ENCODE results near the gene NME4.
A peak's percentile ranks its signal among the peaks of the same experiment; 100 is the strongest.

DNA sequence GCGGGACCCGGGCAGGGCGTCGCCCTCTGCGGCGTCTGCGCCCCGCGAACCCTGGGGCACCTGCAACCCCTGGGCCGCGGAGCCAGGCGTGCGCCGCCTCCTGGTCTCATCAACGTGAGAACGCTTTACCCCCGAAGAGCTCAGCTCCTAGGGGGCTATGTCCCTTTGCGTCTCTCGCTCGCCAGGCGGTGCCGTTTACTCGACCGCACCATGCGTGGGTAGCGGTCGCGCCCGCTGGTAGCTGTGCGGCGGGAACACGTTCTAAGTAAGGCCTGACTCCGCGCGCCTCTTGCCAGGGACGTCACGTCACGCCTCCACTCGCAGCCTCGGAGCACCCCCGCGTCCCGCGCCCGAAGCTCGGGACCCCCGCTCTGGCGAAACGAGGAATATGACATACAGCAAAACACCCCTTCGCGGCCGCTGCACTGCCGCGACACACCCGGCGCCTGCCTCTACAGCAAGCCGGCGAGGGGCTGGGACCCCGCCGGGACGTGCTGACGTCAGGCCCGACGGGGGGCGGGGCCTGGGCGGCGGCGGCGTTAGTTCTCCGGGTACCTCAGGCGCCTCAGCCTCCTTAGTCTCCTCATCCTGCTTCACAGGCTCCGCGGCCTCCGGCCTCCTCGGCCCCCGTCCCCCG, 28.2 kb downstream of the NME4 start, which contains the start of gene RAB11FIP3:
- TF ChIP-seq, protein P1, sequence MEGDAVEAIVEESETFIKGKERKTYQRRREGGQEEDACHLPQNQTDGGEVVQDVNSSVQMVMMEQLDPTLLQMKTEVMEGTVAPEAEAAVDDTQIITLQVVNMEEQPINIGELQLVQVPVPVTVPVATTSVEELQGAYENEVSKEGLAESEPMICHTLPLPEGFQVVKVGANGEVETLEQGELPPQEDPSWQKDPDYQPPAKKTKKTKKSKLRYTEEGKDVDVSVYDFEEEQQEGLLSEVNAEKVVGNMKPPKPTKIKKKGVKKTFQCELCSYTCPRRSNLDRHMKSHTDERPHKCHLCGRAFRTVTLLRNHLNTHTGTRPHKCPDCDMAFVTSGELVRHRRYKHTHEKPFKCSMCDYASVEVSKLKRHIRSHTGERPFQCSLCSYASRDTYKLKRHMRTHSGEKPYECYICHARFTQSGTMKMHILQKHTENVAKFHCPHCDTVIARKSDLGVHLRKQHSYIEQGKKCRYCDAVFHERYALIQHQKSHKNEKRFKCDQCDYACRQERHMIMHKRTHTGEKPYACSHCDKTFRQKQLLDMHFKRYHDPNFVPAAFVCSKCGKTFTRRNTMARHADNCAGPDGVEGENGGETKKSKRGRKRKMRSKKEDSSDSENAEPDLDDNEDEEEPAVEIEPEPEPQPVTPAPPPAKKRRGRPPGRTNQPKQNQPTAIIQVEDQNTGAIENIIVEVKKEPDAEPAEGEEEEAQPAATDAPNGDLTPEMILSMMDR (IDR thresholded peaks at IDR 0.05 in 2 of 3, conservative IDR thresholded peaks at IDR 0.05 in 1 of 3; ENCODE audit: borderline replicate concordance in 1 of 3, insufficient read depth in 1 of 3, low read depth in 2 of 3, low read length in 2 of 3) = 0 out of 6 replicates have a peak, but pooled peaks of 1 of the 3 experiments have one; percentile 1
- TF ChIP-seq POLR2A (IDR thresholded peaks at IDR 0.05; ENCODE audit: borderline replicate concordance, extremely low read depth, insufficient read depth, insufficient read length) = peak; percentile 44
- 0 out of 2 replicates have a peak, but pooled peaks have one; percentile 5 for TF ChIP-seq RAD21 (IDR thresholded peaks at IDR 0.05; ENCODE audit: low read depth)
- TF ChIP-seq, protein P2, sequence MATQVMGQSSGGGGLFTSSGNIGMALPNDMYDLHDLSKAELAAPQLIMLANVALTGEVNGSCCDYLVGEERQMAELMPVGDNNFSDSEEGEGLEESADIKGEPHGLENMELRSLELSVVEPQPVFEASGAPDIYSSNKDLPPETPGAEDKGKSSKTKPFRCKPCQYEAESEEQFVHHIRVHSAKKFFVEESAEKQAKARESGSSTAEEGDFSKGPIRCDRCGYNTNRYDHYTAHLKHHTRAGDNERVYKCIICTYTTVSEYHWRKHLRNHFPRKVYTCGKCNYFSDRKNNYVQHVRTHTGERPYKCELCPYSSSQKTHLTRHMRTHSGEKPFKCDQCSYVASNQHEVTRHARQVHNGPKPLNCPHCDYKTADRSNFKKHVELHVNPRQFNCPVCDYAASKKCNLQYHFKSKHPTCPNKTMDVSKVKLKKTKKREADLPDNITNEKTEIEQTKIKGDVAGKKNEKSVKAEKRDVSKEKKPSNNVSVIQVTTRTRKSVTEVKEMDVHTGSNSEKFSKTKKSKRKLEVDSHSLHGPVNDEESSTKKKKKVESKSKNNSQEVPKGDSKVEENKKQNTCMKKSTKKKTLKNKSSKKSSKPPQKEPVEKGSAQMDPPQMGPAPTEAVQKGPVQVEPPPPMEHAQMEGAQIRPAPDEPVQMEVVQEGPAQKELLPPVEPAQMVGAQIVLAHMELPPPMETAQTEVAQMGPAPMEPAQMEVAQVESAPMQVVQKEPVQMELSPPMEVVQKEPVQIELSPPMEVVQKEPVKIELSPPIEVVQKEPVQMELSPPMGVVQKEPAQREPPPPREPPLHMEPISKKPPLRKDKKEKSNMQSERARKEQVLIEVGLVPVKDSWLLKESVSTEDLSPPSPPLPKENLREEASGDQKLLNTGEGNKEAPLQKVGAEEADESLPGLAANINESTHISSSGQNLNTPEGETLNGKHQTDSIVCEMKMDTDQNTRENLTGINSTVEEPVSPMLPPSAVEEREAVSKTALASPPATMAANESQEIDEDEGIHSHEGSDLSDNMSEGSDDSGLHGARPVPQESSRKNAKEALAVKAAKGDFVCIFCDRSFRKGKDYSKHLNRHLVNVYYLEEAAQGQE (IDR thresholded peaks at IDR 0.05; ENCODE audit: low read depth) = no peak
- peak; percentile 68 for TF ChIP-seq POLR2AphosphoS5 (IDR thresholded peaks at IDR 0.05; ENCODE audit: low read depth, low read length)
- TF ChIP-seq EZH2phosphoT487 (IDR thresholded peaks at IDR 0.05; ENCODE audit: borderline replicate concordance) = no peak
- TF ChIP-seq SIN3A (IDR thresholded peaks at IDR 0.05; ENCODE audit: low read depth) = peak; percentile 40; the same call in 1 of the 2 replicates
- TF ChIP-seq CEBPB (IDR thresholded peaks at IDR 0.05; ENCODE audit: low read depth) = 0 out of 2 replicates have a peak, but pooled peaks have one; percentile 6

All from HCT116 (cell line).